Measurements from ENCODE around the gene GNGT1.

GNGT1 gene

GRCh38 chr7:93945083-93945482, 38.7 kb downstream of the GNGT1 start:
- H3K9me3 ChIP-seq (replicated peaks in 1 of 2; ENCODE audit: control insufficient read depth in 2 of 2, insufficient read depth in 1 of 2, low read depth in 1 of 2, low read length in 2 of 2): no peaks in the 10 kb centered on the region
- H3K23ac ChIP-seq (ENCODE audit: low read depth, low read length, poor library complexity): no peak overlapping the region
- no peak overlapping the region for H3K4me3 ChIP-seq (ENCODE audit: low read length in 2 of 2)
- H2BK120ac ChIP-seq (ENCODE audit: low read depth, low read length): no peak overlapping the region
- no peak overlapping the region for H2AK5ac ChIP-seq (ENCODE audit: low read depth, low read length)
- H3K36me3 ChIP-seq (replicated peaks in 1 of 2; ENCODE audit: control insufficient read depth in 2 of 2, insufficient read depth in 2 of 2, low read length in 2 of 2): no peaks in the 10 kb centered on the region
- no peak overlapping the region for H3K27ac ChIP-seq (replicated peaks; ENCODE audit: low read length)
- no peak for DNase-seq (ENCODE audit: low spot score)
- no peak overlapping the region for H2BK15ac ChIP-seq (ENCODE audit: low read length)
- no peaks in the 10 kb centered on the region for H3K27me3 ChIP-seq (ENCODE audit: control insufficient read depth in 3 of 3, insufficient read depth in 3 of 3, low read depth in 1 of 3, low read length in 3 of 3)
- H2BK12ac ChIP-seq (ENCODE audit: low read length): no peak overlapping the region
- no peak overlapping the region for H4K91ac ChIP-seq (ENCODE audit: low read depth, low read length, poor library complexity)
- no peak overlapping the region for H3K9ac ChIP-seq (ENCODE audit: low read depth, low read length, poor library complexity)
- no peak overlapping the region for H3K4ac ChIP-seq (ENCODE audit: low read length)
- no peak overlapping the region for H3K18ac ChIP-seq (ENCODE audit: low read length)
- no peaks in the 10 kb centered on the region for H3K79me1 ChIP-seq (ENCODE audit: low read depth, low read length)
- no peak overlapping the region for H3K14ac ChIP-seq (ENCODE audit: low read length)
- WGBS, 2 donors (ENCODE audit: extremely low coverage in 2 of 2, insufficient read length in 2 of 2, insufficient replicate concordance in 1 of 2): no CpG with 5 or more reads among the region's 3 CpGs
- H3K4me1 ChIP-seq (ENCODE audit: control insufficient read depth in 2 of 2, insufficient read depth in 1 of 2, low read depth in 1 of 2, low read length in 2 of 2): no peaks in the 10 kb centered on the region
- no peak overlapping the region for H3K4me2 ChIP-seq (ENCODE audit: insufficient read depth, low read length, poor library complexity, severe bottlenecking)
- no peak overlapping the region for H2BK5ac ChIP-seq (ENCODE audit: low read length)
- H4K8ac ChIP-seq (ENCODE audit: low read depth, low read length): no peak overlapping the region
- no peak overlapping the region for H2AFZ ChIP-seq (ENCODE audit: low read length)

GRCh38 chr7:93945756-93946535, 39.6 kb downstream of the GNGT1 start:
- Histone ChIP-seq H3K18ac (ENCODE audit: low read length) (no peak overlapping the region), H3K79me1 (ENCODE audit: low read depth, low read length) (no peaks in the 10 kb centered on the region), H2AFZ (ENCODE audit: low read length) (no peak overlapping the region), H4K91ac (ENCODE audit: low read depth, low read length, poor library complexity) (no peak overlapping the region), H3K9me3 (replicated peaks in 1 of 2; ENCODE audit: control insufficient read depth in 2 of 2, insufficient read depth in 1 of 2, low read depth in 1 of 2, low read length in 2 of 2) (no peaks in the 10 kb centered on the region), H3K4me3 (ENCODE audit: low read length in 2 of 2) (no peak overlapping the region), H3K4me1 (ENCODE audit: control insufficient read depth in 2 of 2, insufficient read depth in 1 of 2, low read depth in 1 of 2, low read length in 2 of 2) (no peaks in the 10 kb centered on the region), H3K4me2 (ENCODE audit: insufficient read depth, low read length, poor library complexity, severe bottlenecking) (no peak overlapping the region), H2BK15ac (ENCODE audit: low read length) (no peak overlapping the region), H3K27me3 (ENCODE audit: control insufficient read depth in 3 of 3, insufficient read depth in 3 of 3, low read depth in 1 of 3, low read length in 3 of 3) (no peaks in the 10 kb centered on the region), H3K14ac (ENCODE audit: low read length) (no peak overlapping the region), H4K8ac (ENCODE audit: low read depth, low read length) (no peak overlapping the region), H3K9ac (ENCODE audit: low read depth, low read length, poor library complexity) (no peak overlapping the region), H2BK120ac (ENCODE audit: low read depth, low read length) (no peak overlapping the region), H3K27ac (replicated peaks; ENCODE audit: low read length) (no peak overlapping the region), H2AK5ac (ENCODE audit: low read depth, low read length) (no peak overlapping the region), H2BK12ac (ENCODE audit: low read length) (no peak overlapping the region), H3K36me3 (replicated peaks in 1 of 2; ENCODE audit: control insufficient read depth in 2 of 2, insufficient read depth in 2 of 2, low read length in 2 of 2) (no peaks in the 10 kb centered on the region), H3K23ac (ENCODE audit: low read depth, low read length, poor library complexity) (no peak overlapping the region), H3K4ac (ENCODE audit: low read length) (no peak overlapping the region), H2BK5ac (ENCODE audit: low read length) (no peak overlapping the region)
- 100% methylated on average over 1 of the region's 5 CpGs; no CpG with 5 or more reads in 1 of the 2 donors for WGBS, 2 donors (ENCODE audit: extremely low coverage in 2 of 2, insufficient read length in 2 of 2, insufficient replicate concordance in 1 of 2)
- DNase-seq (ENCODE audit: low spot score): no peak

- Histone ChIP-seq H3K27me3 (ENCODE audit: control insufficient read depth in 3 of 3, insufficient read depth in 3 of 3, low read depth in 1 of 3, low read length in 3 of 3) (no peaks in the 10 kb centered on the region), H3K23ac (ENCODE audit: low read depth, low read length, poor library complexity) (no peak overlapping the region), H3K27ac (replicated peaks; ENCODE audit: low read length) (no peak overlapping the region), H4K8ac (ENCODE audit: low read depth, low read length) (no peak overlapping the region), H3K18ac (ENCODE audit: low read length) (no peak overlapping the region), H3K9me3 (replicated peaks in 1 of 2; ENCODE audit: control insufficient read depth in 2 of 2, insufficient read depth in 1 of 2, low read depth in 1 of 2, low read length in 2 of 2) (no peaks in the 10 kb centered on the region), H2BK15ac (ENCODE audit: low read length) (no peak overlapping the region), H3K79me1 (ENCODE audit: low read depth, low read length) (no peaks in the 10 kb centered on the region), H4K91ac (ENCODE audit: low read depth, low read length, poor library complexity) (no peak overlapping the region), H3K14ac (ENCODE audit: low read length) (no peak overlapping the region), H2BK5ac (ENCODE audit: low read length) (no peak overlapping the region), H3K9ac (ENCODE audit: low read depth, low read length, poor library complexity) (no peak overlapping the region), H3K4me2 (ENCODE audit: insufficient read depth, low read length, poor library complexity, severe bottlenecking) (no peak overlapping the region), H2AFZ (ENCODE audit: low read length) (no peak overlapping the region), H3K4me3 (ENCODE audit: low read length in 2 of 2) (no peak overlapping the region), H3K4me1 (ENCODE audit: control insufficient read depth in 2 of 2, insufficient read depth in 1 of 2, low read depth in 1 of 2, low read length in 2 of 2) (no peaks in the 10 kb centered on the region), H2BK120ac (ENCODE audit: low read depth, low read length) (no peak overlapping the region), H2BK12ac (ENCODE audit: low read length) (no peak overlapping the region), H3K36me3 (replicated peaks in 1 of 2; ENCODE audit: control insufficient read depth in 2 of 2, insufficient read depth in 2 of 2, low read length in 2 of 2) (no peaks in the 10 kb centered on the region), H3K4ac (ENCODE audit: low read length) (no peak overlapping the region), H2AK5ac (ENCODE audit: low read depth, low read length) (no peak overlapping the region)
- WGBS, 2 donors (ENCODE audit: extremely low coverage in 2 of 2, insufficient read length in 2 of 2, insufficient replicate concordance in 1 of 2): no CpG with 5 or more reads among the region's 1 CpG
- DNase-seq (ENCODE audit: low spot score): no peak
Measured at GRCh38 chr7:93948106-93948505, 41.7 kb downstream of the GNGT1 start.

- H3K18ac ChIP-seq (ENCODE audit: low read length): no peak overlapping the region
- no peak overlapping the region for H2BK5ac ChIP-seq (ENCODE audit: low read length)
- no peaks in the 10 kb centered on the region for H3K9me3 ChIP-seq (replicated peaks in 1 of 2; ENCODE audit: control insufficient read depth in 2 of 2, insufficient read depth in 1 of 2, low read depth in 1 of 2, low read length in 2 of 2)
- H3K4ac ChIP-seq (ENCODE audit: low read length): no peak overlapping the region
- H2BK12ac ChIP-seq (ENCODE audit: low read length): no peak overlapping the region
- no peaks in the 10 kb centered on the region for H3K27me3 ChIP-seq (ENCODE audit: control insufficient read depth in 3 of 3, insufficient read depth in 3 of 3, low read depth in 1 of 3, low read length in 3 of 3)
- H3K79me1 ChIP-seq (ENCODE audit: low read depth, low read length): no peaks in the 10 kb centered on the region
- no peaks in the 10 kb centered on the region for H3K4me1 ChIP-seq (ENCODE audit: control insufficient read depth in 2 of 2, insufficient read depth in 1 of 2, low read depth in 1 of 2, low read length in 2 of 2)
- no peak overlapping the region for H4K8ac ChIP-seq (ENCODE audit: low read depth, low read length)
- H3K27ac ChIP-seq (replicated peaks; ENCODE audit: low read length): no peak overlapping the region
- no peak overlapping the region for H3K9ac ChIP-seq (ENCODE audit: low read depth, low read length, poor library complexity)
- H4K91ac ChIP-seq (ENCODE audit: low read depth, low read length, poor library complexity): no peak overlapping the region
- no peak overlapping the region for H3K14ac ChIP-seq (ENCODE audit: low read length)
- no peak overlapping the region for H2BK15ac ChIP-seq (ENCODE audit: low read length)
- DNase-seq (ENCODE audit: low spot score): no peak
- no peak overlapping the region for H2AFZ ChIP-seq (ENCODE audit: low read length)
- no peak overlapping the region for H3K4me3 ChIP-seq (ENCODE audit: low read length in 2 of 2)
- no peak overlapping the region for H2BK120ac ChIP-seq (ENCODE audit: low read depth, low read length)
- no CpG with 5 or more reads among the region's 2 CpGs for WGBS, 2 donors (ENCODE audit: extremely low coverage in 2 of 2, insufficient read length in 2 of 2, insufficient replicate concordance in 1 of 2)
- no peak overlapping the region for H3K4me2 ChIP-seq (ENCODE audit: insufficient read depth, low read length, poor library complexity, severe bottlenecking)
- no peaks in the 10 kb centered on the region for H3K36me3 ChIP-seq (replicated peaks in 1 of 2; ENCODE audit: control insufficient read depth in 2 of 2, insufficient read depth in 2 of 2, low read length in 2 of 2)
- H3K23ac ChIP-seq (ENCODE audit: low read depth, low read length, poor library complexity): no peak overlapping the region
- no peak overlapping the region for H2AK5ac ChIP-seq (ENCODE audit: low read depth, low read length)
Measured at GRCh38 chr7:93948873-93949272, 42.5 kb downstream of the GNGT1 start.

Measured in neuronal stem cell (in vitro differentiated cells).